GM21390 (cell line): Measurements from ENCODE around the gene WWOX.

Experiments
- ATAC-seq: cut with Tn5 transposase; IDR thresholded peaks from one replicate; pipeline ENCODE4 v1.9.1; 2021; ENCODE audit not compliant: unreplicated experiment

WWOX gene

DNA sequence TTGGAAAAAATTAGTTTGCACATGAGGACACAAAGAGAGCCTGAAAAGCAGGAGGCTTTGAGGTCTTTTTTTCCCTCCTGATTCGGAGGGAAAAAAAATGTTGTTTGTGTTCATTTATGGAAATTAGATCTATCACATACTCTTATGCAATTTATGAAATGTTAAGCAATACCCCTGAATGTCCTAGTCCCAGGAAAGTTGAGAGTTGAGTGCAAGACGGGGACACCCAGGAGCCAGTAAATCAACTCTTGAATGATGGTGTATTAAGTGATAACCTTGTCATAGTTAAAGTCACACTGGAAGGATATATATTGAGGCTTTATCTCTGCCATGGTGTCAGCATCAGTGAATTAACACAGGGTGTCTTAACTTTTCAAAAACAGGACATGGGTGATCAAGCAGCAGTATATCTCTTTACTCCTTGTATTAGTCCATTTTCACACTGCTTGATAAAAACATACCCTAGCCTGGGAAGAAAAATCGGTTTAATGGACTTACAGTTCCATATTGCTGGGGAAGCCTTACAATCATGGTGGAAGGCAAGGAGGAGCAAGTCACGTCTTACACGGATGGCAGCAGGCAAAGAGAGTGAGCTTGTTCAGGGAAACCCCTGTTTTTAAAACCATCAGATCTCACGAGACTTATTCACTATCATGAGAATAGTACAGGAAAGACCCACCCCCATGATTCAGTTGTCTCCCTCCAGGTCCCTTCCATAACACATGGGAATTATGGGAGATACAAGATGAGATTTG is 1032.0 kb downstream of the WWOX start:
- no peak for ATAC-seq

- ATAC-seq, result no peak
These were observed 1033.2 kb downstream of the WWOX start for GRCh38 chr16:79132701-79133100.

GRCh38 chr16:79134300-79134699 is 1034.8 kb downstream of the WWOX start:
- no peak for ATAC-seq

GRCh38 chr16:79136955-79137354 is 1037.5 kb downstream of the WWOX start:
- no peak for ATAC-seq

DNA sequence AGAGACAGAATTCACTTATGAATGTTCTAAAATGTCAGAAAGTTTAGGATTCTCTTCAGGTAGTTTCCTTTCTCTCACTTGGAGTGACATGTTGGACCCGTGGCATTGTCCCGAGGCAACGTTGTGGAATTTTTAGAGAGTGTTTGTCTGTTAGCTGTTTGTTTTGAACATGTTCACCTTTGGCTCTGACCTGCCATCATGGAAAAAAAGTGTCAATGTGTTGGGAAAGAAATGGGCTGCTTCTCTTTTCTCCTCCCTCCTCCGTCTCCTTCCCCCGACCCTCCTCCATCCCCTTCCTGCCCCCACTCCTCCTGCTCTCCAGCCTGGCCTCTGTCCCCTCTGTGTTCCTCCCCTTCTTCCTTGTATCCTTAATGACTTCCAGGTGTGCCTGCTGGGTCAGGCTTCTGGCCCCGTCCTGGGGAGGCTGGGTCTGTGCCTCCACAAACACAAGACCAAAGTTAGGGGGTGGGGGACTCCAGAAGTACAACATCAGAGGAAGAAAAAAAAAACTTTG is 1038.0 kb downstream of the WWOX start:
- no peak for ATAC-seq

- no peak for ATAC-seq
These were observed 1040.3 kb downstream of the WWOX start for GRCh38 chr16:79139799-79140198.

DNA sequence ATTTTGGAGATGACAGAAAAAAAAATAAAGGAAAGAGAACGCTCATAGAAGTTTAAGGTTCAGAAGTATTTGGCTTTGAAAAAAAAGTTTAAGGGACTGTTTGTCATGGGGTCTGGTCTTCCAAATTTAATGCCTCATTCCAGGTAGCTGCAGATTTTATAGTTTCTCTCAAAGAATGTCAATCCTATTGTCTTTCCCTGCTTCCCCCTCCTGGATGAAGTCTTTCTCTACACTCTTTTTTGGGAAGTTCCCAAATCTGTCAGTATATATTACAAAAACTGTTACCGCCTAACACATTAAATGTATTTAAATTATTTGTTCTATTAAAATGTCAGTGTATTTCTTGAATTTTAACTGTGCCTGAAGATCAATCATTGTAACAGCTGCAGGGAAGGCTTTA is 1043.6 kb downstream of the WWOX start:
- ATAC-seq, result no peak

DNA sequence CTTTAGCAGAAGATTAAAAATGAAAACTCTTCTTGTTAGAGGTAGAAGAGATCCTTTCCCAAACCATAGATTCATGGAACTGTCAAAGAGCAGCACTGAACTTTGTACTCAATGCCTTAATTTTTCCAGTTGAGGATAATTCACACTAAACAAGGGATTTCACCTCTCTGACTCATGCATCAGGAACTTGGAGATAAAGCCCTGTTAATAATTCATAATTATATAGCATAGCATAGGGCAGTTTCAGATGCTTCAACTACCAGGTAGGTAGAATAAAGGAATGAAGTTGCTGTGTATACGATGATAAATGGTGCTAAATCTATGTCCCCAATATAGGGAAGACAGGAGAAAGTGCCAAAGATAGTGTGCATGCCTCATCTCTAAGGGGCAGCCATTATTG is 1050.7 kb downstream of the WWOX start:
- ATAC-seq, result no peak

- ATAC-seq, result no peak
These were observed 1051.3 kb downstream of the WWOX start for GRCh38 chr16:79150632-79151310.

- ATAC-seq, result no peak
These were observed 1054.6 kb downstream of the WWOX start for GRCh38 chr16:79154086-79154485.

DNA sequence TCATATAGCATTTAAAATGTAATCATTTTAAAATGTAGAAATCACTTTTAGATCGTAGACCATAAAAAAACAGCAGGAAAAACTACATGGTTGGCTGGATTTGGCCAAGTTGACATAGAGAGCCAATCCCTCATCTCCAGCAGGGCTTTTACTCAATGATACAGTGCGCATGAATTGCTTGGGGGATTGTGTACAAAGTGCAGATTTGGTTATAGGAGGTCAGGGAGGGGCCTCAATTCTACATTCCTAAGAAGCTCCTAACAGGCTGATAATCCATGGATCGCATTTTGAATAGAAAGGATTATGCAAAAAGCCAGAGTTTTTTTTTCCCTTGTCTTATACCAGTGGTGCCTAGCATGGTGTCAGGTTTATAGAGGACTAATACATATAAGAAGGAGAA is 1056.0 kb downstream of the WWOX start:
- ATAC-seq, result no peak

GRCh38 chr16:79155904-79156303 is 1056.5 kb downstream of the WWOX start:
- no peak for ATAC-seq

GRCh38 chr16:79156761-79157160 is 1057.3 kb downstream of the WWOX start:
- ATAC-seq, result no peak

DNA sequence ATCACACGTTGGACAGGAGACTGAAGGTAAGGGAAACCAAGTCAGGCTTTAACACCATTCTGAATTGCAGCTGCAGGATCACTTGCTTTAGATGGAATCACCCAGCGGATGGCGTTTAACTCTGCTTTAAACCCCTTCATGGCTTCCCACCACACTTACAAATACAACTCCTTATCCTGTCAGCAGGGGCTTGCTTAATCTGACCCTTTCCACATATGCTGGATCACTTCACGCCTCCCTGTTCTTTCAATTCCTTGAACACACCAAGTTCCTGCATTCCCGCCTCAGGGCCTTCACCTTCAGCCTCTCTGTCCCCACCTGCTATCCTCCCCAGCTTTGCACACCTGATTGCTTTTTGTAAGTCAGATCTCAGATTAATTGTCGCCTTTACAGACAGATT is 1058.9 kb downstream of the WWOX start:
- ATAC-seq, result no peak

GRCh38 chr16:79159261-79160049 is 1060.0 kb downstream of the WWOX start:
- no peak for ATAC-seq

DNA sequence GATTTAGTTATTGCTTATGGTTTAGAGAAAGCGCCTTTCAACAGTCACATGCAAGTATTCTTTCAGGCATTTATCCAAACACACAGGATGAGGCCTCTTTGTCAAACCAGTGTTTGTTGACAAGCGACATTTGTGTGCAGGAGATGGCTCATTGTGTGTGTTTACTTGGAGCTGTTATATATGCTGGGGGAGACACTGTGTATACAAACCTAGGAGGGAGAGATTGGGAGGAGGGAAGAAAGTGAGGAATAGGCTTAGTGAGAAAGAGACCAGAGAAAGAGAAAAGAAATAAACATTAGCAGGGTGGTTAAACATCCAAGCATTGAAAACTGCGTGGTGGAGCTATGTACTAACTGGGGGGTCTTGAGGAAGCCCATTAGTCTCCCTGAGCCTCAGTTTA is 1063.5 kb downstream of the WWOX start:
- ATAC-seq, result no peak

GRCh38 chr16:79163691-79164387 is 1064.4 kb downstream of the WWOX start:
- ATAC-seq, result no peak

- ATAC-seq, result no peak
These were observed 1065.0 kb downstream of the WWOX start for GRCh38 chr16:79164388-79164995.

DNA sequence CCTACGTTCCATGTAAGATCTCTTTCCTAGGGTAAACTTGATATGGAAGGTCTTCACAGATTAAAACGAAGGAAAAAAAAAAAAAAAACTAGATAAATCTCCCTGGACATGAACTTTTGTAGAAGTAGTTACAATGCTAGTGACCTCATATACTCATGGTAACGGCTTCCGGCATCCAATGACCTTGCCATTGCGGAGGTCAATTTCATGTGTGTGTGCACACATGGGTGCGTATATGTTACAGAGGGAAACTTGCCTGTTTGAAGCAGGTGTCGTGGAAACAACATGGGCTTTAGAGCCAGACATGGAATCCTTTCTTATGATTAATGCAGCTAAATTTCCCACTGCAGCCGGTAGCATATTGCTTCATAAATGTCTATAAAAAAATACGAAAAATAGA is 1065.6 kb downstream of the WWOX start:
- no peak for ATAC-seq

- ATAC-seq, result no peak
These were observed 1066.1 kb downstream of the WWOX start for GRCh38 chr16:79165506-79165905.

GRCh38 chr16:79167893-79168292 is 1068.4 kb downstream of the WWOX start:
- no peak for ATAC-seq
